Stimulated activated CD8-positive, alpha-beta memory T cell treated with anti-CD3 and anti-CD28 coated beads, Interleukin-15, amount 100 ng/mL, for 4 hours (primary cell): ENCODE results near the gene WNT7B.

Experiments
- DNase-seq, 2 donors: peaks; one replicate each; pipeline ENCODE4 v3.0.0-alpha.2; 2020; ENCODE audit warnings: low read depth in 2 of 2

WNT7B gene

DNA sequence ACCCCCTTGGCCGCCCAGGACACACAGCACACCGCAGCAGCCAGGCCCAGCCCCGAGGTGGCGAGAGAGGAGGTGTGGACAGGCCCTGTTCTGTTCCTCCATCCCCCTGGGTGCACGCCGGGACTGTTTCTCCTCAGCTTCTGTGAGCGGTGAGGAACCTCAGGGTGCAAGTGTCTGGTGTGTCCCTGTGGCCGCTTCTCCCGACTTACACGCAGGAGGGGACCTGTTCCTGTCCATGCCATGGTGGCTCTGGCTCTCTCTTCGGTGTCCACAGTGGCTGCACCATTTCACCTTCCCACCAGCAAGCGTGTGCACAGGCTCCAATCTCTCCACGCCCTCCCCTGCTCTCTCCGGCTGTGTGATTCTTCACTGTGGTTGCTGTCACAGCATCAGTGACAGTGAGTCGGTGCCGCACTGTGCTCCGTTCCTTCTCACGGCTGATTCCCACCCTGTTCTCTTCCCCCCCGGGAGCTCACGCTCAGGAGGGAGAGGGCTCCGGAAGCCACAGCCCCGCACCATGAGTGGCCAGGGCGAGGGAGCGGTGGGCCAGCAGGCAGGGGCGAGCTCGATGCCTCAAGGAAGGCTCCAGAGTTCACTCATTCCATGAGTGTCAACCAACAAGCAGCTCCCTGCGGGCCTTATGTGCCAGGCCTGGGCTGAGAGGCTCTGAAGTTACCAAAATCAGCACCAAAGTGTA, 18.6 kb upstream of the WNT7B start:
- DNase-seq: no peak

DNA sequence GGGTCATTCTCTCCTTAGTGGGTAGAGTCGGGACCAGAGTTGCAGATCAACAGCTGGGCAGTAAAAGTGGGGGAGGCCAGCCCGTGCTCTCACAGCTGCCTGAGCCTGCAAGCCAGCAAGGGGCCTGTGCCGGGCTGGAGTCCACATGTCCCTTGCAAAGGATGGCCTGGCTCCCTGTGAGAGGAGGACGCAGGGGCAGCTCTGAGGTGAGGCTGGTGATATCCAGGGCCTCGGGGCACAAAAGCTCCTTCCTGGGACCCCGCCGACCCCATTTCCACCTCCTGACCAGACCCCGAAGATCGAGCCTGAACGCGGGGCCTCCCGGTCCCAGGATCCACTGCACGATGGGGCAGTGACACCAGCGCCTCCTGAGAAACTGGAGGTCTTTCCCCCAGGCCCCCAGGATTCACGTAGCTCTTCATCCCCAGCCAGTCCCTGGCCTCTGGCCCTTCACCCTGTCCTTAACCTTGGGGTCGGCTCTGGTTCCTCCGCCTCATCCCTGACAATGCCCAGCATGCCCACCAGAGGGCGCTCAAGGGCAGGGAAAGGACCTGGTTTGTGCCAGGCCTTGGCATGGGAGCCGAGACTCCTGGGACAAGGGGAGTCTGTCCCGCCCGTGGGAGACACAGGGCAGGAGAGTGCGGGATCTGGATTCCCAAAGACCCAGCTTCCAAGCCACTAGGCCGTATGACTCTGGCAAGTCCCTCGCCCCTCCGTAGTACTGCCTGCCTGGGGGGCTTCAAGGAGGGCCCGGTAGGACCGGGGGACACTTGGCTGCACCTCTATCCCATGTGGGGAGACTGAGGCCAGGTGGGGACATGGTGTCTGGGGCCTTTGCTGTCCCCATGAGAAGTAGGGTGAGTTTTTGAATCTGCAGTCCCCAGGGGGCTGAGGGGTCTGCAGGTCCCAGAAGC, 17.8 kb upstream of the WNT7B start:
- peak; percentile 42 to 57 for DNase-seq

DNA sequence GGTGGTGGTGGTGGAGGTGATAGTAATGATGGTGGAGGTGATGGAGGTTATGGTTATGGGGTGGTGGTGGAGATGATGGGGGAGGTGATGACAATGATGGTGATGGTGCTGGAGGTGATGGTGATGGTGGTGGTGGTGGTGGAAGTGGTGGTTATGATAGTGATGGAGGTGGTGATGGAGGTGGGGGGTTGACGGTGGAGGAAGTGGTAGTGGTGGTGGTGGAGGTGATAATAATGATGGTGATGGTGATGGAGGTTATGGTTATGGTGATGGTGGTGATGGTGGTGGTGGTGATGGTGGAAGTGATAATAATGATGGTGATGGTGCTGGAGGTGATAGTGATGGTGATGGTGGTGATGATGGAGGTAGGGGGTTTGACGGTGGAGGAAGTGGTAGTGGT, 16.9 kb upstream of the WNT7B start:
- no peak for DNase-seq

DNA sequence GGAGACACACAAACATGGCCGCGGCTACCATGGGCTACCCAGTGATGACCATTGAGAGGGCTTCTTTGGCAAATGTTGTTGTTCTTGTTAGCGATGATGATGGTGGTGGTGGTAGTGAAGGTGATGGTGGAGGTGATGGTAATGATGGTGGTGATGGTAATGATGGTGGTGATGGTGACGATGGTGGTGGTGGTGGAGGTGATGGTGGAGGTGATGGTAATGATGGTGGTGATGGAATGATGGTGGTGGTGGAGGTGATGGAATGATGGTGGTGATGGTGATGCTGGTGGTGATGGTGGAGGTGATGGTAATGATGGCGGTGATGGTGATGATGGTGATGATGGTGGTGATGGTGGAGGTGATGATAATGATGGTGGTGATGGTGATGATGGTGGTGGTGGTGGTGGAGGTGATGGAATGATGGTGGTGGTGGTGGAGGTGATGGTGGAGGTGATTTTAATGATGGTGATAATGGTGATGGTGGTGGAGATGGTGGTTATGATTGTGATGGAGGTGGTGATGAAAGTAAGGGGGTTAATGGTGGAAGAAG, 16.3 kb upstream of the WNT7B start:
- DNase-seq: no peak

DNA sequence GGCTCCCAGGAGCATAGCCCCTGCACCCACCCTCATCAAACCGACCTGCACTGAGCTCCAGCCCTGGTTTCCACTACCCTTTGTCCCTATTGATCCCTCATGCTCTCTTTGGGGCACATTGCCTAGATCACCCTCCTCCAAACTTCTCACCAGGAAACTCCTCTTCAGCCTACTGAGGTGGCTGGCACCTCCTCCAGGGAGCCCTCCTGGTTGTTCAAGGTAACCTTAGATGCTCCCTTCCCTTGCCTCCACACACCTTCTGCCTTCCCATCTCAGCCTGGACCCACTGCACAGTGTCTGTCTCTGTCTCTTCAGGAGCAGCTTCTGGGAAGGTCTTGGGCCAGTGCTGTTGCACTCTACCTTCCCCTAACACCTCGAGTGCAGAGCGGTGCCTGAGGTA, 15.8 kb upstream of the WNT7B start:
- DNase-seq: no peak

DNA sequence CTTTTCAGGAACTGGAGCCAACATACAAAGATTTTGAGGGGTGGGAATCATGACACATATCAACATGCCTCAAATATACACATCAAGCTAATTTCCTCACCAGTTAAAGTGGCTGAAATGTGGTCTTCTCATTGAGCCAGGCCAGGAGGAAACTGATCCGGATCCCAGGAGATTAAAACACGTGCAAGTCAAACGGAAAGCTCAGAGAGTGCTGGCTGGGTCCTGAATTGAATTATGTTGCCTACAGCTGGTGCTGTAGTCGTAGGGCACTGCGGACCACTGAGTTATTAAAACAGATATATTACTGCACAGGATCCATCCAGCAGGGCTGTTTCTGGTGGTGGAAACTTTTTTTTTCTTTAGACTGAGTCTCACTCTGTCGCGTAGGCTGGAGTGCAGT, 14.1 kb upstream of the WNT7B start:
- no peak for DNase-seq

DNA sequence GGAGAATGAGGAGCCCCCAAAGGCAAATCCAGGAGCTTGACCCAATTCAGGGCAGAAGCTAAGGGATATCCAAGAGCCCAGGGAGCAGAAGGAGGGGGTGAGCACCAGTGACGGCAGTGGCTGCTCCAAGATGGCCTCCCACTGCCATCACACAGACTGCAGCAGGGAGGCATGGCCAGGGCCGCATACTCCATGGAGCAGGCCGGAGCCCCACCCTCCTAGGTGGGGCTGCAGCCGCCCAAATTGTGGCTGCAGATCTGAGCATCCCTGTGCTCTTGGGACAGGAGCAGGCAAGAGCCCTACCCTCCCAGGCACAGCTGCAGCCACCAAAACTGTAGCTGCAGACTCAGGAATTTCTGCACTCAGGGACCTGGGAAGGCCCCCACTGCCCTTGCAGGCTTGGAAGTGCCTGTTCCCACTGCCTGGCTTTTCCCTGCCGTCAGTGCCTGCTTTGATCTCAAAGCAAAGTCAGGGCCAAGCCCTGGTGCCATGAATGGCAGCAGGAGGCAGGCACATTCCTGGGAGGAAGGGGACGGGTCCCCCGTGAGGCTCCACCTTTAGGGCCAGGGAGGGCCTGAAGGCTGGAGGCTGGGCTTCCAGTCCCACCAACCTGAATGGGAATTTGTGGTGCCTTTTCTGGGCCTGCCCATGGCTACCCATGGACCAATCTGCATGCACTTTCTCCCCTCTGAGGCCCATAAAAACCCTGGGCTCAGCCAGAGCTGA, 10.3 kb upstream of the WNT7B start:
- no peak for DNase-seq

DNA sequence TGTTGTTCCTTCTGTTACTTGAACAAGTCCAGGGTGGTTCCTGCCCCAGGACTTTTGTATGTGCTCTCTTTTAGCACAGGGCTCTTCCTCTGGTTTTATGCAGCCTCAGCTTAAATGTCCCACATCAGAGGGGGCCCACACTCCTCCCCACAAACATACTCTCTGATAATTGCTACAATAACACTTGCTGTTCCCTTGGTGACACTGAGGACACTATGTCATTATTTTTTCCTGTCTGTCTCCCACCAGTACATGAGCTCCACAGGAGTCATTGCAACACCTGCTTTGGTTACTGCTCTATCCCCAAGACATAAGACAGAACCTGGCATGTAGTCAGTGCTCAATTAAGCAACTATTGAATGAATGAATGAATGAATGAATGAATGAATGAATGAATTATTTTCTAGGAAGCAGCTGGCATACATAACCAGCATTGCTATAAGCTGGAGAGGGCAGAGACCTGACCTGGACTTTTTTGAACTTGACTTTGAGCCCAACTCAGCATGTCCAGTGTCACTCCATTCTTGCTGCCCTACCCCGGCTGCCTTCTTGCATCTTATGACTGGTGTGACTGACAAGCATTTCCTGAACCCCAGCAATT, 7.5 kb upstream of the WNT7B start:
- no peak for DNase-seq

DNA sequence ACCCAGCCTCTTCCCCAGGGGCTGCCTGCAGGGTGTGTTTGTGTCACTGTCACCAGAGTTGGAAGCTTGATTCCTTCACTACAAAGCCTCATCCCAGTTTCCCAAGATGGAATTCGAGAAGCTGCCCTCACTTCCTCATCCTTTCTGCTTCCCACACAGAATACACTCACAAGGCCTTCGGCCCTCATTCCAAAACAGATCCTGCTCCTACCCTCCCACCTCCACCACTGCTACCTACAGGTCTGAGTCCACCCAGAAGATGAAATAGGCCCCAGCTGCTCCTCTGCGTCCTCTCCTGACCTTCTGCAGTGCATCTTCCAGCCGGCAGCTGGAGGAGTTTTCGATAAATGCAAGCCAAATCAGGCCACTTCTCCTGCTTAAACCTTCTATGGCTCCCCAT, 6.8 kb upstream of the WNT7B start:
- DNase-seq: no peak

DNA sequence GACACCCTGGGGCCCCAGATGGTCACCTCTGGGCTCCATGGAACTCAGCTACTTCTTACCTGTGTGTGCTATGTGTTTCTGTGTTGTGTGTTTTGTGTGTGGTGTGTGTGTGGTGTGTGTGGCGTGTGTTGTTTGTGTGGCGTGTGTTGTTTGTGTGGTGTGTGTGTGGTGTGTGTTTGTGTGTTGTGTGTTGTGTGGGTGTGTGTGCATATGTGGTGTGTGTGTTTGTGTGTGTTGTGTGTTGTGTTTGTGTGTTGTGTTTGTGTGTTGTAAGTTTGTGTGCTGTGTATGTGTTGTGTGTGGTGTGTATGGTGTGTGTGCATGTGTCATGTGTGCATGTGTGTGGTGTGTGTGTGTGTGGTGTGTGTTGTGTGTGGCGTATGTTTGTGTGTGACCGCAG, 3.8 kb upstream of the WNT7B start:
- DNase-seq: no peak

DNA sequence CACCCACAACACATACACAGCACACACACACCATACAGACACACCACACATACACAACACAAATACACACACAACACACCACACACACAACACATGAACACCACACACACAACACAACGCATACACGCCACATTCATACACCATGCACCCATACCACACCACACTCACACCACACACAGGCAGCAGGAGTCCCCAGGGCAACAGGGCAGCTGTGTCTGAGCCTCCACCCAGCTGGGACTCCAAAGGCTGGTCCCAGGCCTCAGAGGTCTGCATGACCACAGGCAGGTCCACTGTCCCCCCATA, 3.3 kb upstream of the WNT7B start:
- DNase-seq: no peak

DNA sequence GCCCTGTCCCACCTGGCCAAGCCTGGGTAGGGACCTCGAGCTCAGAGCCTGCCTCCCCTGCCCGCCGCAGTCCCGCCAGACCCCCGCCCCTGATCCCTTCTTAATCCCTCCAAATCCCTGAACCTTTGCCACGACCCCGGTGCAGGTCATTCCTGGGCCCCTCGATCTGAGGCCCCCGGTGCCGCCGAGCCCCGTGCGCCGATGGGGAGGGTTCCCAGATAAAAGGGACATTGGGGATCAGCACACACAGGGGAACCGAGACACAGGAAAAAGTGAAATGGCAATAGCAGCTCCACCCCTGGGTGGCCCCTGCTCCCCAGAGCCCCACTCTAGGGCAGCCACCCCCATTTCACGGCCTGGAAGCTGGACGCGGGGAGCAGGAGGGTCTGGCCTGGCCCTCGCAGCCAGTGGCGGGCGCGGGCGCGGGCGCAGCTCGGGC, 1.3 kb upstream of the WNT7B start:
- no peak for DNase-seq

DNA sequence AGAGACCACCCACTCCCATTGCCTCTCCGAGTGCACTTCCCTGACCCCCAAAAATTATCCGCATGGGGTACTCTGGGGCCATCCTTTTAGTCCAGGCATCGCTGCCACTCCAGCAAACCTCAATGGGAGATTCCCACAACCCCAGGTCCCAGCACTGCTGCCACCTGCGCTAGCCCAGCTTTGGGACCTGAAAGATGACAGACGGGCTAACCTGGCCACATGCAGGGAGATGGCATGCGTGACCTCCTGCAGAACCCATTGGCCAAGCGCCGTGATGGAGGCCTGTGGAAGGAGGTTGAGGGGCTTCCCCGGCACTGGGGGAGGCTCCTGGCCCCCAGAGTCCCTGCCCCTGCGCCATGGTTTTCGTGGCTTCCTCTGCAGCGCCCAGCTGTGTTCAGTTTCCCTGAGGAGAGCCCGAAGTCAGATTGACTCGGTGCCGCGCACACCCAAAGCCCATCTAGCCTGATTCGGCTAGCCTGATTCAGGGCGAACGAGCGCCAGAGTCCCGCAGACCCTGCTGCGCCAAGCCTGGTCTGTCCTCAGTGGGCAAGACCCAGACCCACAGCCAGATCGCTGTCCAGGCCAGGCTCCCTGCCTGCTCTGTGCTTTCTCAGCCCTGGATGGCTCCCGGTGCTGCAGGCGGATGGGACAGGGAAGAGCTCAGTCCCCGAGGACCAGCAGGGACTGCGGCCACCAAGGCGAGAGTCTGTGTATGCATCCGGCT, 751 bp upstream of the WNT7B start:
- DNase-seq: no peak

DNA sequence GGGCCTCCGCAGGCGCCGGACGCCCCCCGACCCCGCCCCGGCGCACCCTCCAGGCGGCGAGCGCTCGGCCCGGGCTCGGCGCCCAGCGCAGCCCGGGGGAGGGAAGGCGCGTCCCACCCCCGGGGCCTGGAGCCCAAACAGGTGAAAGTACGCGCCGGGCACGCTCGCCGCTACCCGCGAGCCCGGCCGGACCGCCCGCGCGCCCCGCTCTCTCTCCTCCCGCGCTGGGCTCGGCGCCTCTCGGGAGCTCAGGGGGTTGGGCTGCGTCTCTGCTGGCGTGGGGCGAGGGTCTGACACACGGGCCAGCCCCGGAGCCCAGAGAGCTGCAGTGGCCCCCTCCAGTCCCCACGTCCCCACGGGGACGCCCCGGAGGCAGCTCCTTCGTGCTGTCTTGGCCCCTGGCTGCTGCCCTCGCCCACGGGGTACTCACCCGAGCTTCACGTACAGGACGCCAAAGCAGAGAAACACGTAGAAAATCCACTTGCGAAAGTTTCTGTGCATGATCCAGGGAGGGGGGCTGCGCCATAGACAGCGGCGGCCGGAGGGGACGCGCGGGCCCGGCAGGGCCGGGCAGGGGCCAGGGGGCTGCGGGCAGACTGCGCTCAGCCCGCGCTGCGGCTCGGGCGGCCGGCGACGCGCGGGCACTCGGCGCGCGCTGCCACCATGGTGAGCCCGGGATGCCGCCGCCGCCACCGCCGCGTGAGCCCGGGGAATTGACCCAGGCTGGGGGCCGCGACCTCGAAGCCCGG, 534 bp downstream of the WNT7B start:
- no peak for DNase-seq

DNA sequence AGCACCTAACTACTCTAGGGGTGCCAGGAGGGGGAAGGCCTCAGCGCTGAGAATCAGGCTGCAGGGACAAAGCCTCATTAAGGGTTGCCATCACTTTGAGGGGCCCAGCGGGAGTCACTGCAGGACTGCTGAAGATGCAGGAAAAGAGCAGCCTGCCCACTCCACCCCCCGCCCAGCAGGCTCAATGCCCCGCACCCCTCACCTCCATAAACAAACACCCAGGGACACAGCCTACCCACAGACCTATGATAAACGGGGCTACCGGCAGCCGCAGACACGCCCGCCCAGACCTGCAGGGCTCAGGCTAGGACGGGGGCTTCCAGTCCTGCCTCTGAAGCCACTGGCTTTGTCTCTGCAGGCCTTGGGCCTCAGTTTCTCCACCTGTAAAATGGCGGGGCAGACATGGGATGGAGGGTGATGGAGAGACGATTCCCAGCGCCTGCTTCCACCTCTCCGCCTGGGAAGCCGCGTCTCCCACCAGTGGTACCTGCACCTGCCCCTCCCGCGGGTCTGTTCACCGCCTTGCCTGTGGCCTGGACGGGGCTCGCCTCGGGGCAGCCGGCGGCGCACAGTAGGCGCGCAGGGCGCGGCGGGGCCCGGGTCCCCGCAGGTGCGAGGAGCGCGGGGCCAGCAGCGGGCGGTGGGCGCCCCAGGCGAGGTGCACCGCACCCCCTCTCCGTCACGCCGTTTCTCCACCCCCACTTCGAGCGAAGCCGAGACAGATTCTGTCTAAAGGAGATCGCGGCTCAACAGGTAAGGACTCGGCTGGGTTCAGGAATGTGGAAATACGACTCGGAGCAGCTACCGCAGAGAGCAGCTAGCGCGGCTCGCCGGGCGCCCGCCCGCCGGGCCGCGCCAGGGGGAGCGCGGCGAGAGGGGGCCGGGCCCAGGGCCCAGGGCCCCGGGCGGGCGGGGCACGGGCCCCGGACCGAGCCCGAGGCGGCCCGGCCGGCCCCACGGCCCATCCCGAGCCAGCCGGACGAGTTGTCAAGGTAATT, 1.5 kb downstream of the WNT7B start:
- no peak for DNase-seq

DNA sequence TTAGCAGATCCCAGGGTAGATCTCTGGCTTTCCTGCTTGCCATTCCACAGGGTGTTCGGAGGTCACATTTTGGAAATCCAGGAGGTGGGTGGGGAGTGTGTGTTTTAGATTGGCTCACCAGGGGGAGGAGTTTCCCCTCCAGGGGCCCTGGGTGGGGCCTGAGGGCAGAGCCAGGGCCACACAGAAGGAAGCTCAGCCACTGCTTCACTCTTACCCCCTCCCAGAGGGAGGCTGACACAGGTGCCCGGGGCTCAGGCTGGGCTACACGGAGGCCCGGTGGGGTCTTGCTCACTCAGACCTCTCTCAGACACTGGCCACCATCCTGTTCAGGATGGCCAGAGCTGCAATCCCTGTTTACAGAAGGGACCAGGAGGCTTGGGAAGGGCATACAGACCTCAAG, 2.5 kb downstream of the WNT7B start:
- DNase-seq: no peak

DNA sequence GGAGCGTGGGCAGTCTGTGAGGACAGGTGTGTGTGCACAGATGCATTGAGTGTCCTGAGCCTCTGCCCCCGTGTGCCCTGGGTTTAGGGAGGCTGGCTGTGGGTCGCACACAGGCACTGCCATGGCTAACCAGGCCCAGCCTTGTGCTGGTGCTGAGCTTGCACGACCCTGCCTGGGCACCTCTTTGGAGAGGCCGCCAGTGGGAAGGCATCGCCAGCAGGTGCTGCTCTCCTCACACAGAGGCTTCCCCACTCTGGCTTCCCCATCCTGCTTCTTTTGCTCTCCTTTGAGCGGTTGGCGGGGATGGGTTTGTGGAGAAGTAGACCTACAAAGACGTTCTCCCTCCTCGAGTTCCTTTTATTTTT, 4.1 kb downstream of the WNT7B start:
- no peak for DNase-seq

DNA sequence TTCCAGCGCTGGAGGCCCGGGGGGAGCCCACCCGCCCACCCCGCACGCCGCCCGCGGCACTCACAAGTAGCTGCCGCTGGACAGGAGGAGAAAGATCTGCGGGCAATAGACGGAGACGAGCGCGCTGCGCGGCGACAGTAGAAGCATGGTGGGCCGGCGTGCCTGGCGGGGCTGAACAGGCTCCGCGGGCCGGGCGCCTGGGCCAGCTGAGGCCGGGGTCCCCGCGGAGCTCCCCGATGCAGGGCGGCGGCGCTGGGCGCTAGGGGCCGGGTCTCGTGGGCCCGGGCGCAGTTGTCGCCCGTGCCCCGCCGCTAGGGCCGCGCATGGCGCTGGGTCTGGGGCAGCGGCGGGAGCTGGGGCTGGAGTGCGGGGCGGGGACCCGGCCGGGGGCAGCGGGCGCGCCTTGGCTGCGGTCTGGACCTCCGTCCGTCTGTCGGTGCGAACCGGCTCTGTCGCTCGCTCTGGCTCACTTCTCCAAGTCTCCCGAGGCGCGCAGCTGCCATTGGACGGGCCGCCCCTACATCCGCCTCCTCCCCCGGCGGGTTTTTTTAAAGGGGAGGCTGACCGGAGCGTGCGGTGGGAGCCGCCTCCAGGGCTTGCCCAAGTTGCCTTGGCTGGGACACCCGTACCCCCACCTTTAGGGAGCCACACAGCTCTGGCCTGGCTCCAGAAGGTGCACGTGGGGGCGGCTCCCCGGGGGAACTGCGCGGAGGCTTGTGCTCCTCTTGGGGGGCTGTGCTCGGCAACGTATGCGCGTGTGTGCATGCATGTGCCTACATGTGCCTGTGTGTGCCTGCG, 4.7 kb downstream of the WNT7B start:
- DNase-seq: no peak
